Hematopoietic multipotent progenitor cell treated with erythropoietin and hydrocortisone succinate and interleukin-3 and kit ligand, for 17 days (in vitro differentiated cells): ENCODE measurements around the gene GNL1.
A peak's percentile ranks its signal among the peaks of the same experiment; 100 is the strongest.

Source experiments
- DNase-seq: peaks from one replicate; pipeline ENCODE4 v3.0.0-alpha.2; 2015; ENCODE audit warnings: low spot score

Gene GNL1

GRCh38 chr6:30556066-30556905 is at the start of gene GNL1:
GNL1 (minus strand) TSS chr6:30556489; CDS start chr6:30556203, 286 bp downstream.
- DNase-seq: peak; percentile 95

- no peak for DNase-seq
These were observed 47.7 kb upstream of the GNL1 start for GRCh38 chr6:30603961-30604360.

- DNase-seq: no peak
These were observed 45.7 kb upstream of the GNL1 start for GRCh38 chr6:30601815-30602641.

DNA sequence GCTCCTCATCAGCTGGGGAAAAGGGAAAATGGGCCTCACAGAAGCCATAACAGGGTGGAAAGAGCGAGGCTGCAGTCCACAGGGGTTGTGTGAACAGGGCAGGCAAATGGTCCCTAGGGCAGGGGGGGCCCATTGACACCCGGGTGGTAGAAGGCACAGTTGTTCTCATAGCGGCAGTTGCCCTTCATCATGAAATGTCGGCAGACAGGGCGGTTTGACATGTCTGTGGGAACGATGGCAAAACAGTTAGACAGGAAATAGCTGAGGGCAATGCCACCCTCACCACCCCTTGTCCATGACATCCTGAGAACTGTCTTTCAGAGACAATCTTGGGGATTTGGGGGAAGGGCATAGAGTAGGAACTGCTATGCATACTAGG is 45.1 kb upstream of the GNL1 start:
- no peak for DNase-seq

DNA sequence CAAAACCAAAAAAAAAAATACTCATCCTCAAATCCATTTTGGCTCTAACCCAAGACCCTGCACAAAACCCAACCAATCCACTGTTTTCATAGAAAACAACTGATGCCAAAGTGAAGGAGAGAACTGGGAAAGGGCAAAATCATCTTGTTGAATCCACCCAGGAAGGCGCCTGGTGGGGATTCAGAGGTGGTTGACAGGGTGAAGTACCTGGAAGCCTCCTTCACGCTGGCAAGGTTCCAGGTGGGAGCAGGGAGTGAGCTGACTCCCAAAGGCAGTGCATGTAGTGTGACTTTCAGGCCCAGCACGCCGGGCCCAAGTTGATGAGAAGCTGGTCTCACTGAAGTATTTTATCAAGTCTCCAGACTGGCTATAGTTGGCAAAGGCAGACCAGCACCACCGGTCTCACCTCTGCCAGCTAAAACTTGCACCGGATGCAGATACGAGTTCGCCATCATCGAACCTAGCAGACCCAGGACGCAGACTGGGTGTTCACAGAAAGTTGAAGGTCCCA is 44.2 kb upstream of the GNL1 start:
- no peak for DNase-seq

GRCh38 chr6:30599625-30600324 is 43.5 kb upstream of the GNL1 start:
- no peak for DNase-seq

- no peak for DNase-seq
These were observed 42.8 kb upstream of the GNL1 start for GRCh38 chr6:30598912-30599624.

DNA sequence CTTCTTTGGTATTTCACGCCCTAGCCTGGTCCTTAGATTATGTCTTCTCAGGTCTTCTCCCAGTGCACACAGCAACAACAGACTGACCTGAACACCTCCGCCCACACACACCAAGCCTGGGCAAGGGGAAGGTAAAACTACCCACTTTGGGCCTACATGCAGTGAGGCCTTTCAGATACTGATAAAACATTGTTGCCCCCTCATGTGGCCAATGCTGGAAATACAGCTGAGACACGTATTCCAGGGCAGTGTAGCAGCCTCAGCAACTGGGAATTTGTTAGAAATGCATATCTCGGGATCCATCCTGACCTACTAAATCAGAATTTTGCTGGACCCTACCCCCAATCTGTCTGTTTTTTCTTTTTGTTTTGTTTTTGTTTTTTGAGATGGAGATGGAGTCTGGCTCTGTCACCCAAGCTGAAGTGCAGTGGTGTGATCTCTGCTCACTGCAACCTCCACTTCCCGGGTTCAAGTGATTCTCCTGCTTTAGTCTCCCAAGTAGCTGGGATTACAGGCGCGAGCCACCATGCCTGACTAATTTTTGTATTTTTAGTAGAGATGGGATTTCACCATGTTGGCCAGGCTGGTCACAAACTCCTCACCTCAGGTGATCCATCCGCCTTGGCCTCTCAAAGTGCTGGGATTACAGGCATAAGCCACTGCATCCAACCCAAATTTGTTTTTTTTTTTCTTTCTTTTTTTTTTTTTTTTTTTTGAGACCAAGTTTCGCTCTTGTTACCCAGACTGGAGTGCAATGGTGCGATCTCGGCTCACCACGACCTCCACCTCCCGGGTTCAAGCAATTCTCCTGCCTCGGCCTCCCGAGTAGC is 41.2 kb upstream of the GNL1 start:
- DNase-seq: peak; percentile 89

DNA sequence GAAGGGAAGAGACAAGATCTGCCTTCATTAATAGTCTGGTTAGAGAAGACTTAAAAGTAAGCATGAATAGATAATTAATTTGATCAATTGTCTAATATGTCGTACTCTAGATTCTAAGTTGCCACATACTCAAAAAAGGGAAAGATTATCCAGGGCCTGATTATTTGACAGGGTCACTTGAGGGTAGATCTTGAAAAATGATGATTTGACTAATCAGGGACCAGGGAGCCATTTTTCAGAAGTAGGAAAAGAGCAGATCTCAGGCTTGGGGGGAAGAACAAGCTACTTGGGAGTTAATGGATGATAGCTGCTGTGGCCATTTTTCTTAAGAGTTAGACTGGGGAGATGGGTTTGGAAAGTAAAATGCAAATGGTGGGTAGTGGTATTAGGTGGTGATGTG is 36.0 kb upstream of the GNL1 start:
- DNase-seq: no peak

DNA sequence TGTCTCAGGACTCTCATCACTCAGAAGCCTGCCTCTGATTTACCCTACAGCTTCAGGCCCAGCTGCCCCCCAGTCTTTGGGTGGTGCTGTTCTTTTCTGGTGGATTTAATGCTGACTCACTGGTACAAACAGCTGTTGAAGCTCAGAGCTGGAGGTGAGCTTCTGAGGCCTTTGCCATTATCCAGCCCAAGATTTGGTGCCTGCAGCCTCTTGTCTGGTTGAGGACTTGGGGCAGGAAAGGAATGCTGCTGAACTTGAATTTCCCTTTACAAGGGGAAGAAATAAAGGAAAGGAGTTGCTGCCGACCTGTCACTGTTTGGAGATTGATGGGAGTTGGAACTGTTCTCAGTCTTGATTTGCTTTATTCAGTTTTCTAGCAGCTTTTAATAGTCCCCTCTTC is 34.7 kb upstream of the GNL1 start:
- DNase-seq: peak; percentile 63

- DNase-seq: no peak
These were observed 34.2 kb upstream of the GNL1 start for GRCh38 chr6:30590509-30590908.

- no peak for DNase-seq
These were observed 33.6 kb upstream of the GNL1 start for GRCh38 chr6:30589754-30590358.

GRCh38 chr6:30583921-30584320 is 27.6 kb upstream of the GNL1 start:
- DNase-seq: no peak

GRCh38 chr6:30578051-30578450 is 21.8 kb upstream of the GNL1 start:
- DNase-seq: no peak

DNA sequence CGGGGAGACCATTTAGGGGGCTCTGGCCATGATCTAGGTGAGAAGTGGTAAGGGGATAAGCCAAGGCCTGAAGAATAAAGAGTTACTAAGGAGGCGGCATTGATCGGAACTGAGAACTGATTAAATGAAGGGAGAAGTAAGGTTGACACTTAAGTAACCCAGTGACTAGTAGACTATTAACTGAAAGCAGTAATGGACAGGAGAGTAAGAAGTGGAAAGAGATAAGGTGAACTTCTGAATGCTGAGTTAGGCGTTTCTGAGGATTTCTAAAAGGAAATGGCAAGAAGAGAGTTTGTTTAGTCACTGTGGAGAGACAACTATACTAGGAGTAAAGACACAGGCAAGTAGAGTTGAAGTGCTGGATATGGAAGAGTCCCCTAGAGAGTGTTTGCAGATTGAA is 16.8 kb upstream of the GNL1 start:
- DNase-seq: no peak

GRCh38 chr6:30572148-30572547 is 15.9 kb upstream of the GNL1 start:
- DNase-seq: no peak

DNA sequence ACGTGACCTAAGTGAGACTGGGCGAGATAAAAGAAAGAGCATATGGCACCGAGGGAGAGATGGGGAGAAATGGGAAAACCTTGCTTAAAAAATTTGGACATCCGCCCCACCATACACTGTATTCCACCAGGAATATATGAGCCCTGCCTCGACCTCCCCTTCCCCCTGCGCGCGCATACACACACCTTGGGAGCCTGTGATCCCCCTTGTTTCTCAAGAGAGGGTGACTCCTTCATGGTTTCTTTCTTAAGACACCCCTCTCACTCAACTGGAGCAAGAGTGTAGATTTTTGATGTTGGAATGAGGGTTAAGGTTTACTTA is 15.4 kb upstream of the GNL1 start:
- DNase-seq: no peak

GRCh38 chr6:30571075-30571761 is 14.9 kb upstream of the GNL1 start, which contains the start of gene ABCF1:
ABCF1 (plus strand) TSS chr6:30571442; CDS start chr6:30571488, 46 bp downstream.
- peak; percentile 99 for DNase-seq

- DNase-seq: no peak
These were observed 14.4 kb upstream of the GNL1 start for GRCh38 chr6:30570740-30571074.

- DNase-seq: no peak
These were observed 14.0 kb upstream of the GNL1 start for GRCh38 chr6:30570263-30570662.
